HG02943 (cell line): ENCODE results near the gene HAUS5.
"Not testable (repeated sequence)": the region's sequence is repeated elsewhere in the genome, so short reads cannot be mapped to it uniquely, and the experiment has no call there.

ENCODE experiments used
- ATAC-seq: cut with Tn5 transposase; IDR thresholded peaks from one replicate; pipeline ENCODE4 v1.9.1; 2021; ENCODE audit warnings: mild to moderate bottlenecking, low read depth, moderate library complexity; ENCODE audit not compliant: unreplicated experiment

Gene HAUS5

GRCh38 chr19:35641515-35642151, 29.1 kb downstream of the HAUS5 start, which contains the start of gene ETV2:
Gene ETV2, plus strand, starts transcription at chr19:35641745. Its CDS starts 716 bp downstream, at chr19:35642461.
- no peak for ATAC-seq

DNA sequence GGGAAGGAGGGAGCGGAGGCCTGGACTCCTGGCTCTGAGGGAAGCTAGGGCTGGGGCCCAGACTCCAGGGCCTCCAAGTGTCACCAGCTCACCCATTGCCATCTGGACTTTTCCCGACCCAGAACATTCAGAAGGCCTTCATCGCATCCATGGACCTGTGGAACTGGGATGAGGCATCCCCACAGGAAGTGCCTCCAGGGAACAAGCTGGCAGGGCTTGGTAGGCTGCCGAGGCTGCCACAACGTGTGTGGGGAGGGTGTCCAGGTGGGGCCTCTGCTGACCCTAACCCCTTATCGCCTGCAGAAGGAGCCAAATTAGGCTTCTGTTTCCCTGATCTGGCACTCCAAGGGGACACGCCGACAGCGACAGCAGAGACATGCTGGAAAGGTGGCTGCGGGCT, 29.8 kb downstream of the HAUS5 start:
- no peak for ATAC-seq

DNA sequence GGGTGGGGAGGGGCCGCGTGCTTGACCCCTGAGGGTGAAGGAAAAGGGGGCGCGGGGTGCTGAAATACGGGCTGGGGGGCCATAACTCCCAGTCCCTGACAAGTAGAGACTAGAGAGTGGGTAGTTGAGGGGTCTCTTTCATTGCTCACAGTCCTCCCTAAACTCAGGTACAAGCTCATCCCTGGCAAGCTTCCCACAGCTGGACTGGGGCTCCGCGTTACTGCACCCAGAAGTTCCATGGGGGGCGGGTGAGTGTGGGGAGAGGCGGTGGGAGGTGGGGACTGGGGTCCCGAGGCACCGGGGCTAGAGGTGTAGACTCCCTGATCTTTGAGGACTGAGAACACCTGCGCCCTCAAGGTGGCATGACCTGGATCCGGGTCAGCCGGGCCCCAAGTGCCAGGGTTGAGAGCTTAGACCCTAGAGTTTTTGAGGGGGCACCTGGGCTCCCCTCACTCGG, 30.3 kb downstream of the HAUS5 start:
- no peak for ATAC-seq

- ATAC-seq, result peak; percentile 38
Measured at GRCh38 chr19:35643255-35644205, 31.0 kb downstream of the HAUS5 start.

DNA sequence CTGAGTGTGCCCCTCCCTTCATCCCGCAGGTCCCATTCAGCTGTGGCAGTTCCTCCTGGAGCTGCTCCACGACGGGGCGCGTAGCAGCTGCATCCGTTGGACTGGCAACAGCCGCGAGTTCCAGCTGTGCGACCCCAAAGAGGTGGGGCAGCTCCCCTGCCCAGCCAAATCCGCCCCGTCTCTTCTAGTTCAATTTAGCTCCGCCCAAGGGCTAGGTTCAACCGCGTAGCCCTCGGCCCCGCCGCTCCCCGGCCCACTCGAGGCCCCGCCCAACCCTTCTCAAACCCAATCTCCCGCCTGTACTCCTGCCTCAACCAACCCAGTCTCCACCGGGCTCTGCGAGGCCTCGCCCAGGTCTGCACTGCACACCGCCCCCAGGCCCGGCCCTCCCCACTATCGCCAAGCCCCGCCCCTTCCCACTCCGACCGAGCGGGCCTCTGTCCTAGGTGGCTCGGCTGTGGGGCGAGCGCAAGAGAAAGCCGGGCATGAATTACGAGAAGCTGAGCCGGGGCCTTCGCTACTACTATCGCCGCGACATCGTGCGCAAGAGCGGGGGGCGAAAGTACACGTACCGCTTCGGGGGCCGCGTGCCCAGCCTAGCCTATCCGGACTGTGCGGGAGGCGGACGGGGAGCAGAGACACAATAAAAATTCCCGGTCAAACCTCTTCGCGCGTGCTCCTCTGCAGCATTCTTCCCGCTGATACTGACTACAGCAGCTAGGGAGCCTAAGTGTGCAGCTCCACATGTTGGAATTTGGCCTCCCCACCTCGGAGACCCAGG, 31.9 kb downstream of the HAUS5 start:
- peak; percentile 65 for ATAC-seq

- no peak for ATAC-seq
Measured at GRCh38 chr19:35644987-35645679, 32.6 kb downstream of the HAUS5 start.

- no peak for ATAC-seq
Measured at GRCh38 chr19:35645680-35646511, 33.4 kb downstream of the HAUS5 start.

DNA sequence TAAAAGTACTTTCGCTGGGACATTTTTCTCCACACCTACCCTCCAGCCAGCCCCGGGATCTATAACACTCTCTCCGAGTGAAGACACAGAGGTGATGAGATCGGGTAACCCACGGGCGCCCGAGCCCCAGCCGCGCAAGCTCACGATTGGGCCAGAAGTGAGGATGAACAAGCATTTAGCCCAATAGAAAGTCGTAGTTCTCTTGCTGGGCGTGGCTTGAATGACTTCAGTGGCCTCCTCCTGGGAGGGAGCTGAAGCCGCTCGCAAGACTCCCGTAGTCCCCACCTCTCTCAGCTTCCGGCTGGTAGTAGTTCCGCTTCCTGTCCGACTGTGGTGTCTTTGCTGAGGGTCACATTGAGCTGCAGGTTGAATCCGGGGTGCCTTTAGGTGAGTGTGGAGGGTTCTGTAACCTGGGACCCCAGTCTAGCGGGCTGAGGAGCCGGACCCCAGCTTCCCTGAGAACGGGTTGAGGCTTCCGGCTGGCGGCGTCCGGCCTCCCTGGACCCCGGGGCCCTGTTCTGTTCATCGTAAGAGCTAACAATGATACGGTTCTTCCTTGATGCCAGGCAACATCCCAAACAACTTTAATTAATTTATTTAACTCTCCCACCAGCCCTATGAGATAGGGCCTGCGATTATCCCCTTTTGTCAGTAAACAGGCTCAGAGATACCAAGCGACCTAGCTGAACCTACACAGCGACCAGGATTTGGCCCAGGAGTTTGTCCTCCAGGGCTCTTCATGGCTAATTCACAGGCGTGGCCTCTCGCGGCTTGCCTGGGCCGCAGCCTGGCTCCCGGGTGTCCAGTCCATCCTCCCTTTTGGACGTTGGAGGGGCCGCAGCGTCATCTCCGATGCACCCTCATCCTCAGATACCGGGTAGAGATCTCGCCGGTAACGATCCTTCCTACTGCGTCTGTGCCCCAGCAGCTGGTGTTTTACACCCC, 35.8 kb downstream of the HAUS5 start, which contains the start of gene COX6B1:
Gene COX6B1 (plus strand): TSS at position 307 of the 945 bp plus-strand sequence. CDS start 2,921 bp downstream, outside the sequence.
- ATAC-seq, result peak; percentile 48

GRCh38 chr19:35650581-35650980, 38.0 kb downstream of the HAUS5 start:
- ATAC-seq, result no peak

DNA sequence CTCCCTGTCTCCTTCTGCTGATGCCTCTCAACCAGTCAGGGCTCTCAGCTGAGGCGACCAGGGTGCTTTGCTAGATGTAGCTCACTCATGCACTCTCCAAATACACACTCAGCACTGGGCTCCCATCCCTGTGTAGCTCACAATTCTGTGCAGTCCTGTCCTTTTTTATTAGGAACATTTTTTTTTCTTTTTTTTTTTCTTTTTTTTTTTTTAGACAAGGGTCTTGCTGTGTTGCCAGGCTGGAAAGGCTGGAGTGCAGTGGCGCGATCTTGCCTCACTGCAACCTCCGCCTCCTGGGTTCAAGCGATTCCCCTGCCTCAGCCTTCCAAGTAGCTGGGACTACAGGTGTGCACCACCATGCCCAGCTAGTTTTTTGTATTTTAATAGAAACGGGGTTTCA, 42.3 kb downstream of the HAUS5 start:
- ATAC-seq, result not testable (repeated sequence)

DNA sequence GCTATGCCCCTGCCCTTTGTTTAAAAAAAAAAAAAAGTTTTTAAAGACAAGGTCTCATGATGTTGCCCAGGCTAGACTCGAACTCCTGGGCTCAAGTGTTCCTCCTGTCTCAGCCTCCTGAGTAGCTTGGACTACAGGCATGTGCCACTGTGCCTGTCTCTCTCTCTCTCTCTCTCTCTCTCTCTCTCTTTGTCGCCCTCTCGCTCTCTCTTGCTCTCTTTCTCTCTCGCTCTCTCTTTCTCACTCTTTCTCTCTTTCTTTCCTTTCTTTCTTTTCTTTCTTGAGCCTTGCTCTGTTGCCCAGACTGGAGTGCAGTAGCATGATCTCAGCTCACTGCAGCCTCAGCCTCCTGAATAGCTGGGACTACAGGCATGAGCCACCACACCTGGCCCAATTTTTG, 43.1 kb downstream of the HAUS5 start:
- no peak for ATAC-seq

DNA sequence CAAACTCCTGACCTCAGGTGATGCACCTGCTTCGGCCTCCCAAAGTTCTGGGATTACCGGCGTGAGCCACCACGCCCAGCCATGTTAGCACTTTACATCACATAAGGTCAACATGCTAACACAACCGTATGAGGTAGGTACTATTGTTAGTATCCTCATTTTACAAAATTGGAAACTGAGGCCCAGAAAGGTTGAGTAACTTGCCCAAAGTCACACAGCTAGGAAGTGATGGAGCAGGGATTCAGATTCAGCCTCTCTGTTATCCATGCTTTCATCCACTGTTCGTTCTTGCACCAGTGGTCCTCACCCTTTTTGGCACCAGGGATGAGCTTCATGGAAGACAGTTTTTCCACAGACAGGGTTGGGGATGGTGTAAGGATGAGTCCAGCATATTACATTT, 44.2 kb downstream of the HAUS5 start:
- ATAC-seq, result no peak

- ATAC-seq, result no peak
Measured at GRCh38 chr19:35657904-35658700, 45.6 kb downstream of the HAUS5 start.

- ATAC-seq, result no peak
Measured at GRCh38 chr19:35661995-35662340, 49.4 kb downstream of the HAUS5 start.

DNA sequence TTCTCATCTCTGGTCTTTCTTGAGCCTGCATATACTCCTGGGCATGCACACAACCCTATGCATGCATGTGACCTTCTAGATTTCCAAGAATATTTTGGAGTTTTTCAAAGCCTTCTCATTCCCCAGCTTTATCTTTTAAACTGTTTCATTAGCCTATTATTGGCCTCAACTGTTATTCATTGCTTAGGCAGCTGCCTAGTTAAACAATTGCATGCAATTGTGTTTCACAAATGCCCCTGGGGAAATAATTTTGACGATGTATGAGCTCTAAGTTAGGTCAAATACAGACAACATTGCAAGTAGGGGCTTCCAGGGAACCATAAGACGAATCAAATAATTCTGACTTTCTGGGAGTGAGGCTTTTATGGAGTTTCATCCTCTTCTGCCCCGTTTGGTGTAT, 51.4 kb downstream of the HAUS5 start:
- ATAC-seq, result no peak

GRCh38 chr19:35665157-35665556, 52.6 kb downstream of the HAUS5 start:
- no peak for ATAC-seq

DNA sequence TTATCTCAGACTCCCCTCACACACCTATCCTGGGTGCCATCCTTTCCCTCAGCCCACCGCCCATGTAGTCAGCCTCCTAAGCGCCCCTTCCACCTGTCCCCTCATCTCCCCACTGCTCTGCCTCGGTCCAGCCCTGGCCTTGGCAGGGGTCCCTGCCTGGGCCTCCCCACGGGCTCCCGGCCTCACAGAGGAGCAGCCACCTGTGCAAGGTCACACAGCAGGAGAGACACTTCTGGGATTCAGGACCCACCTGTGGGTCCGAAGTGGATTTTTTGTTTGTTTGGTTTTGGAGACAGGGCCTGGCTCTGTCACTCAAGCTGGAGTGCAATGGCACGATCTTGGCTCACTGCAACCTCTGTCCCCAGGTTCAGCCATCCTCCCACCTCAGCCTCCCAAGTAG, 53.1 kb downstream of the HAUS5 start:
- ATAC-seq, result no peak
